ENCODE measurements around the gene CYP26C1. TPM values are rescaled to one million over a fixed set of nuclear protein-coding genes. Genes with fewer than 3 reads are reported as not detected.
A peak's percentile ranks its signal among the peaks of the same experiment; 100 is the strongest.

CYP26C1 gene
- total RNA-seq, 1 donor from 2014 or later, result 0.27 TPM

- no peak for ATAC-seq
- H3K27me3 ChIP-seq (ENCODE audit: low read depth), result peaks cover 87% of the 10 kb centered on the region
Observed at GRCh38 chr10:93068411-93069244, 8.0 kb downstream of the CYP26C1 start.

DNA sequence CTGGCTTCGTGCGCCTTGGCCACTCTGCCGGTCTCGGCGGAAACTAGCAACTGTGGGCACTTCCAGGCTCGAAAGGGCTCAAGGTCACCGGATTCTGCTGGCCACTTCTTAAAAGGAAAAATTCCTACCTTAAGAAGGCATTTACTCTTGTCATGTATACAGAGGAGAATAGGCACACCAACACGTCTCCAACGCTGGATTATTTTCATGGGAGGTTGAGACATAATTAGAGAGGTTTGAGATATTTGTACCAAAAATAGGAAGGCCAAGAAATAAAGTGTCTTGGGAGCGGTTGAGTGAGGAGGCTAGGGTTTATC is 8.6 kb downstream of the CYP26C1 start:
- intact Hi-C loops (cut with DNase I), result no loop called here
- no peak overlapping the region for H3K27ac ChIP-seq
- ATAC-seq (no peak), DNase-seq (no peak)
- peaks cover 87% of the 10 kb centered on the region for H3K27me3 ChIP-seq (ENCODE audit: low read depth)
- no peaks in the 10 kb centered on the region for H3K9me3 ChIP-seq
- TF ChIP-seq, protein P1, sequence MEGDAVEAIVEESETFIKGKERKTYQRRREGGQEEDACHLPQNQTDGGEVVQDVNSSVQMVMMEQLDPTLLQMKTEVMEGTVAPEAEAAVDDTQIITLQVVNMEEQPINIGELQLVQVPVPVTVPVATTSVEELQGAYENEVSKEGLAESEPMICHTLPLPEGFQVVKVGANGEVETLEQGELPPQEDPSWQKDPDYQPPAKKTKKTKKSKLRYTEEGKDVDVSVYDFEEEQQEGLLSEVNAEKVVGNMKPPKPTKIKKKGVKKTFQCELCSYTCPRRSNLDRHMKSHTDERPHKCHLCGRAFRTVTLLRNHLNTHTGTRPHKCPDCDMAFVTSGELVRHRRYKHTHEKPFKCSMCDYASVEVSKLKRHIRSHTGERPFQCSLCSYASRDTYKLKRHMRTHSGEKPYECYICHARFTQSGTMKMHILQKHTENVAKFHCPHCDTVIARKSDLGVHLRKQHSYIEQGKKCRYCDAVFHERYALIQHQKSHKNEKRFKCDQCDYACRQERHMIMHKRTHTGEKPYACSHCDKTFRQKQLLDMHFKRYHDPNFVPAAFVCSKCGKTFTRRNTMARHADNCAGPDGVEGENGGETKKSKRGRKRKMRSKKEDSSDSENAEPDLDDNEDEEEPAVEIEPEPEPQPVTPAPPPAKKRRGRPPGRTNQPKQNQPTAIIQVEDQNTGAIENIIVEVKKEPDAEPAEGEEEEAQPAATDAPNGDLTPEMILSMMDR (IDR thresholded peaks at IDR 0.05), result no peak
- peaks cover 38% of the 10 kb centered on the region for H3K4me1 ChIP-seq
- H3K4me3 ChIP-seq, result no peak overlapping the region
- no peaks in the 10 kb centered on the region for H3K36me3 ChIP-seq

More at GRCh38 chr10:93068411-93069244, 8.0 kb downstream of the CYP26C1 start:
- intact Hi-C loops (cut with DNase I), result no loop called here
- H3K36me3 ChIP-seq, result no peaks in the 10 kb centered on the region
- no peaks in the 10 kb centered on the region for H3K9me3 ChIP-seq
- TF ChIP-seq, protein P1 (IDR thresholded peaks at IDR 0.05), result no peak
- no peak overlapping the region for H3K4me3 ChIP-seq
- no peak for DNase-seq
- H3K27ac ChIP-seq, result no peak overlapping the region
- peaks cover 32% of the 10 kb centered on the region for H3K4me1 ChIP-seq

DNA sequence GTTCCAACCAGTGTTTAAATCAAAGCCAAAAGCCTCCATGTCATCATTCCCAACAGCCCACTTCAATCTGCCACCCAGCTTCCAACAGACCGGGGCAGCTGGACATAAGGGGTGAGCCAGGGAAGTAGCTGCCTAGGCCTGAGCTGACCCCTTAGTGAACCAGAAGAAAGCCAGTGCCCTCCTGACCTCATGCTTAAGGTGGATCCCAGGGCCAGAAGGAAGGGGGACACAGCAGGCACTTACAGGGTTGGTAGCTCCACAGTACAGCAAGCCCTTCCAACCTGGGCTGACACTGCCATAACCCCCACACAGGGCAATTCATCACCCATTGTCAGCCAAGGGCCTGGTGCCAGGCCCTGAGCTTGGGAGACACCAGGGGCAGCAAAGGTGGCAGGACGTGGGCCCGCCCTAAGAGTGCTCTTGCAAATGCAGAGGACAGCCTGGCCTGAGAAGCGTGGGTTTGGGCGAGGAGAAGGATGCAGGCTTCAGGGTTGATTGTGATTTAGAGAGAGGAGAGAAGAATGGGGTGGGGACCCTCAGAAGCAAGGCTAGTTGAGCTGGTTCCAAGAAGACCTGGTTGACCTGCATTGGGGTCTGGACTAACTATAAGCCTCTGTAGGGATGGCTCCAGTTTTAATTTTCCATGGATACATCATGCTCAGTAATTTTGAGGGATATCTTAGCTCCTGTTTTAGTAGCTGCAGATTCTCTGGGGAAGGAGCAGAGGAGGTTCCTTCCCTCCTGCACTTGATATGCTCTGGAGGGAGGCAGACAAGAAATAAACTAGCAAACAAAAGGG is 10.0 kb downstream of the CYP26C1 start:
- Histone ChIP-seq H3K36me3 (no peaks in the 10 kb centered on the region), H3K27ac (no peak overlapping the region), H3K9me3 (no peaks in the 10 kb centered on the region), H3K4me3 (no peak overlapping the region), H3K4me1 (peaks cover 46% of the 10 kb centered on the region), H3K27me3 (ENCODE audit: low read depth) (peaks cover 88% of the 10 kb centered on the region)
- intact Hi-C loops (cut with DNase I), result no loop called here
- DNase-seq (no peak), ATAC-seq (no peak)
- TF ChIP-seq, protein P1 (IDR thresholded peaks at IDR 0.05), result no peak

DNA sequence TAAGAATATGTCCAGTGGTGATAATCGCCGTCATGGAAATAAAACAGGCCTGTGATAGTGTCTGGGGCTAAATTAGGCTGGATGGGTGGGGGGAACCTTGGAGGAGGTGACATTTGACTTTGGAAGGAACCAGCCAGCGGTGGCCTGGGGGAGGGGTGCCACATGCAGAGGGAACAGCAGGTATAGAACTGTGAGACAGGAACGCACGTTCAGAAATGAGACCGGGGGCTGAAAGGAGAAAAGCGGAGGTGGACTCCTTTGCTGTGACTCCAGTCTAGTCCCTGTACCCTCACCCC is 10.5 kb downstream of the CYP26C1 start:
- H3K4me1 ChIP-seq, result peaks cover 46% of the 10 kb centered on the region
- intact Hi-C loops (cut with DNase I), result no loop called here
- ATAC-seq, result no peak

DNA sequence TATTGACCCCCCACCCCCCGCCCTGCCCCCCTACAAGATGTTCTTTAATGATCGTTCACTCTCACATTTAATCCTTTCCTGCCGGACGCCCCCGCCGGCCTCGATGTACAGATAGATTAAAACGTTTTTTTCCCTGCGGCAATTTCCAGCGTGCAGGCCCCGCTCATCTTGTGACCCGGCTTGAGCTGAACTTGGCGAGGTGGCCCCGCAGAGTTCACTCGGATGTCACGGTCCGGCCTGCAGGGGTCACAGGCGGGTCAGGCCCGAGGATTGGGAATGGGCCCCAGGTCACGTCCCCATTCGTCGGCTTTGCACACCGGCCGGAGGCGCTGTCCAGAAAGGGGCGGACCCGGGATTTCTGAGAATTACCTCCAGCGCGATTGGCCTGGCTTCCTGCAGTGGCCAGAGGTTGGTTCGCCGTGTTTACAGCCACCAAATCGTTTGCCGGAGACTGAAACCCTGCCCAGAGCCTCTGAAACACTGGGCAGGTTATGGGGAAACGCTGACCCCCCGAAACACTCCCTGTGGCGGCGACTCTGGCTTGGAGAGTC is 11.2 kb downstream of the CYP26C1 start:
- Histone ChIP-seq H3K36me3 (no peaks in the 10 kb centered on the region), H3K4me3 (peak overlapping the region; percentile 53), H3K27ac (no peak overlapping the region), H3K27me3 (ENCODE audit: low read depth) (peaks cover 83% of the 10 kb centered on the region), H3K4me1 (peaks cover 46% of the 10 kb centered on the region), H3K9me3 (no peaks in the 10 kb centered on the region)
- peak; percentile 54 for DNase-seq
- ATAC-seq, result peak; percentile 33 to 70
- TF ChIP-seq, protein P1 (IDR thresholded peaks at IDR 0.05), result no peak
- intact Hi-C loops (cut with DNase I), result no loop called here

More for the DNA sequence above, 10.5 kb downstream of the CYP26C1 start:
- Histone ChIP-seq H3K4me3 (no peak overlapping the region), H3K36me3 (no peaks in the 10 kb centered on the region), H3K9me3 (no peaks in the 10 kb centered on the region), H3K27ac (no peak overlapping the region), H3K27me3 (ENCODE audit: low read depth) (peaks cover 88% of the 10 kb centered on the region)
- TF ChIP-seq, protein P1 (IDR thresholded peaks at IDR 0.05), result no peak
- DNase-seq, result no peak

Measured in lower lobe of right lung (tissue), 2 donors.